GM12878 (cell line): ENCODE measurements around the gene CHAF1A. TPM values are rescaled to one million over a fixed set of nuclear protein-coding genes. Genes with fewer than 3 reads are reported as not detected.

Experiments
- ATAC-seq: fragments of 200-7000 bp; cut with Tn5 transposase; 3 replicates; pipeline ENCODE4 v1.9.1; 2020; ENCODE audit warnings: mild to moderate bottlenecking, moderate library complexity
- BruUV-seq: library from RNA; stranded (reverse); fragments of 400-500 nt; replicated peaks from 2 replicates; lab custom pipeline; 2021; lab: Mats Ljungman, UMichigan
- CTCF ChIA-PET: fragments of 300-600 bp; sonication (Branson Sonifier 250); formaldehyde crosslinking; extraction: SDS; loops from one replicate; lab custom pipeline; 2021; ENCODE audit warnings: inconsistent platforms; lab: Yijun Ruan, JAX
- POLR2A ChIA-PET: fragments of 350-600 bp; formaldehyde crosslinking; extraction: SDS; loops from one replicate; lab custom pipeline; 2021; ENCODE audit warnings: inconsistent platforms; lab: Charles Lee
- RAD21 ChIA-PET: fragments of 300-600 bp; sonication (Branson Sonifier 250); formaldehyde crosslinking; loops from one replicate; lab custom pipeline; 2023; ENCODE audit warnings: antibody characterized with exemption; ENCODE audit not compliant: unreplicated experiment; lab: Charles Lee
- SMC1A ChIA-PET: fragments of 300-600 bp; sonication (Branson Sonifier 250); formaldehyde crosslinking; loops from one replicate; lab custom pipeline; 2023; ENCODE audit not compliant: unreplicated experiment, uncharacterized antibody; lab: Charles Lee
- DNase-seq: peaks from one replicate; pipeline ENCODE4 v3.0.0-alpha.2; 2011; ENCODE audit warnings: low read depth, low spot score
- FAIRE-seq: peaks from 3 replicates; lab custom pipeline; 2011; peaks lifted over from hg19 to GRCh38; lab: Jason Lieb, UNC
- H2AFZ ChIP-seq: 2 replicates; pipeline ENCODE4 v1.6.0; 2011; ENCODE audit warnings: low read depth, low read length, control low read depth; ENCODE audit not compliant: control insufficient read depth
- H3K27ac ChIP-seq: 2 replicates; pipeline ENCODE4 v1.5.1; 2011; ENCODE audit warnings: control low read depth; ENCODE audit not compliant: control insufficient read depth, insufficient read depth
- H3K27me3 ChIP-seq, 2 experiments: replicated peaks in 1 of 2; 2 replicates each; pipeline versions ENCODE4 v1.6.0 to v1.6.1; 2011; ENCODE audit warnings: low read length in 1 of 2; ENCODE audit not compliant: control insufficient read depth in 2 of 2, insufficient read depth in 2 of 2
- H3K36me3 ChIP-seq, 2 experiments: 2 replicates each; pipeline ENCODE4 v1.5.1; 2011; ENCODE audit warnings: low read length in 1 of 2; ENCODE audit not compliant: control insufficient read depth in 2 of 2, insufficient read depth in 2 of 2
- H3K4me1 ChIP-seq: 2 replicates; pipeline ENCODE4 v1.6.1; 2011; ENCODE audit warnings: mild to moderate bottlenecking, low read length, moderate library complexity, mixed read lengths; ENCODE audit not compliant: control insufficient read depth, insufficient read depth
- H3K4me2 ChIP-seq: 2 replicates; pipeline ENCODE4 v1.6.0; 2011; ENCODE audit warnings: control low read depth; ENCODE audit not compliant: control insufficient read depth, insufficient read depth
- H3K4me3 ChIP-seq: fragments of 200-600 bp; sonication (generic); 2 replicates; pipeline ENCODE4 v1.5.1; 2016
- H3K79me2 ChIP-seq: 2 replicates; pipeline ENCODE4 v1.6.0; 2011; ENCODE audit warnings: low read length; ENCODE audit not compliant: control insufficient read depth, insufficient read depth
- H3K9ac ChIP-seq: 2 replicates; pipeline ENCODE4 v1.8.0; 2011; ENCODE audit warnings: low read length, control low read depth, mixed read lengths; ENCODE audit not compliant: control insufficient read depth, insufficient read depth
- H3K9me3 ChIP-seq: replicated peaks from 3 replicates; pipeline ENCODE4 v1.5.1; 2011; ENCODE audit warnings: mild to moderate bottlenecking, low read length; ENCODE audit not compliant: control insufficient read depth, insufficient read depth
- H4K20me1 ChIP-seq: 2 replicates; pipeline ENCODE4 v1.6.0; 2011; ENCODE audit not compliant: control insufficient read depth, insufficient read depth
- EED ChIP-seq: sonication (generic); IDR thresholded peaks from 2 replicates; pipeline ENCODE4 v1.6.1; 2016; ENCODE audit warnings: antibody characterized with exemption, low read depth
- JUNB ChIP-seq: IDR thresholded peaks from 2 replicates; pipeline ENCODE4 v1.6.1; 2016; ENCODE audit warnings: antibody characterized with exemption, mild to moderate bottlenecking
- KLF5 ChIP-seq: fragments of 450-650 bp; IDR thresholded peaks from 2 replicates; pipeline ENCODE4 v1.6.1; 2014; ENCODE audit warnings: mild to moderate bottlenecking; ENCODE audit not compliant: partially characterized antibody
- LARP7 ChIP-seq: fragments of 450-650 bp; IDR thresholded peaks from 2 replicates; pipeline ENCODE4 v1.6.1; 2017; ENCODE audit warnings: mild to moderate bottlenecking
- NBN ChIP-seq: fragments of 450-650 bp; IDR thresholded peaks from 2 replicates; pipeline ENCODE4 v1.6.1; 2016
- PAX8 ChIP-seq: fragments of 450-650 bp; IDR thresholded peaks from 2 replicates; pipeline ENCODE4 v1.6.1; 2017; ENCODE audit warnings: mild to moderate bottlenecking, moderate library complexity
- STAT1 ChIP-seq: fragments of 450-650 bp; conservative IDR thresholded peaks from 2 replicates; pipeline ENCODE4 v1.6.1; 2014; ENCODE audit warnings: antibody characterized with exemption, mild to moderate bottlenecking
- TBL1XR1 ChIP-seq: IDR thresholded peaks from 2 replicates; pipeline ENCODE4 v1.6.1; 2012; ENCODE audit warnings: low read depth, low read length, improper control_type of control experiment
- WGBS: methylation state at CpG from one replicate; pipeline ENCODE4 v1.1.6; 2016; ENCODE audit warnings: low lambda C conversion rate; ENCODE audit not compliant: insufficient replicate concordance, insufficient coverage; ENCODE audit errors: missing lambda C conversion rate; 5-methylcytosine and 5-hydroxymethylcytosine counted together
- in situ Hi-C: fragments of 300-500 bp; cut with MboI; formaldehyde crosslinking; loops from 9 replicates; pipeline ENCODE4 v1.14.3; 2018; ENCODE audit warnings: mixed read lengths
- intact Hi-C: fragments of 100-400 bp; cut with micrococcal nuclease; formaldehyde crosslinking; loops from one replicate; pipeline ENCODE4 v1.14.2; 2022; ENCODE audit not compliant: unreplicated experiment
- polyA plus RNA-seq, 11 experiments: library from polyadenylated mRNA; depleted of rRNA in 4 of 11; unstranded in 6 of 11; stranded (reverse) in 5 of 11; fragments of >200 nt; fragmentation: Nextera tagmentation in 4 of 11; fragmentation: Illumina TruSeq in 1 of 11; extraction: Ambion mirVana in 4 of 11; extraction: Trizol in 1 of 11; gene quantifications; 1 replicate in 1 of 11; 2 replicates in 10 of 11; pipeline versions ENCODE4 v1.2.1 to v1.2.3, GENCODE V29; 2011 to 2016; ENCODE audit warnings: inconsistent platforms in 2 of 11, missing spikeins in 2 of 11, low read depth in 1 of 11
- total RNA-seq, 4 experiments: library from RNA; depleted of rRNA in 3 of 4; stranded (reverse); fragments of >200 nt in 3 of 4; fragmentation: Illumina TruSeq in 1 of 4; extraction: Trizol in 1 of 4; gene quantifications; 2 replicates each; pipeline versions ENCODE4 v1.2.1 to v1.2.3, GENCODE V29; 2013 to 2021
- TF ChIP-seq, protein P1 (sequence below): fragments of 450-650 bp; IDR thresholded peaks from 2 replicates; pipeline ENCODE4 v1.6.1; 2016; ENCODE audit warnings: mild to moderate bottlenecking

CHAF1A gene
- total and polyA plus RNA-seq, 10 of the 15 experiments (the other 5 are each of a cell fraction or from before 2014, with no cell fraction given) = 1.3 to 69.1 (median 34.2) TPM

GRCh38 chr19:4414144-4414799 is 11.8 kb downstream of the CHAF1A start:
- Histone ChIP-seq H3K36me3 (peaks cover 13 to 15% of the 10 kb centered on the region in 2 experiments; a peak in 3 of 4 replicates), H3K79me2 (peaks cover 9% of the 10 kb centered on the region), H3K4me3 (no peak overlapping the region), H3K4me1 (no peaks in the 10 kb centered on the region), H2AFZ (no peak overlapping the region), H3K27ac (no peak overlapping the region), H3K27me3 (no peaks in the 10 kb centered on the region), H4K20me1 (no peaks in the 10 kb centered on the region; the same call in 1 of the 2 replicates), H3K9ac (no peak overlapping the region), H3K4me2 (no peak overlapping the region), H3K9me3 (no peaks in the 10 kb centered on the region)
- DNase-seq (no peak), ATAC-seq (no peak), FAIRE-seq (no peak)
- RAD21 ChIA-PET = no interaction called here
- WGBS = 93% methylated on average over 7 of the region's 7 CpGs
- CTCF ChIA-PET = interaction anchor here (0.7 to 2.4 kb wide), 4 partner anchors 37 to 729 kb away, joined by 3 to 6 read pairs (median 4); no protein-coding TSS in a partner anchor
- no TSS peak for BruUV-seq
- intact Hi-C loops = no loop called here
- POLR2A ChIA-PET = interaction anchor here (1.0 kb wide), 1 partner anchor 10 kb away, joined by 3 read pairs; no protein-coding TSS in a partner anchor
- SMC1A ChIA-PET = interaction anchor here (2.0 kb wide), 1 partner anchor 9 kb away, joined by 10 read pairs; no protein-coding TSS in a partner anchor
- in situ Hi-C loops = no loop called here
- TF ChIP-seq TBL1XR1 (no peak), STAT1 (no peak), EED (no peak), KLF5 (no peak), NBN (no peak), PAX8 (no peak), LARP7 (no peak), JUNB (no peak)
- TF ChIP-seq, protein P1, sequence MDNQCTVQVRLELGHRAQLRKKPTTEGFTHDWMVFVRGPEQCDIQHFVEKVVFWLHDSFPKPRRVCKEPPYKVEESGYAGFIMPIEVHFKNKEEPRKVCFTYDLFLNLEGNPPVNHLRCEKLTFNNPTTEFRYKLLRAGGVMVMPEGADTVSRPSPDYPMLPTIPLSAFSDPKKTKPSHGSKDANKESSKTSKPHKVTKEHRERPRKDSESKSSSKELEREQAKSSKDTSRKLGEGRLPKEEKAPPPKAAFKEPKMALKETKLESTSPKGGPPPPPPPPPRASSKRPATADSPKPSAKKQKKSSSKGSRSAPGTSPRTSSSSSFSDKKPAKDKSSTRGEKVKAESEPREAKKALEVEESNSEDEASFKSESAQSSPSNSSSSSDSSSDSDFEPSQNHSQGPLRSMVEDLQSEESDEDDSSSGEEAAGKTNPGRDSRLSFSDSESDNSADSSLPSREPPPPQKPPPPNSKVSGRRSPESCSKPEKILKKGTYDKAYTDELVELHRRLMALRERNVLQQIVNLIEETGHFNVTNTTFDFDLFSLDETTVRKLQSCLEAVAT = no peak
